DMS114 treated with DMSO at 0.1 percent for 48 hours (cell line): ENCODE results near the gene CALCR.
"Not testable (repeated sequence)": the region's sequence is repeated elsewhere in the genome, so short reads cannot be mapped to it uniquely, and the experiment has no call there.

Experiments used
- DNase-seq: peaks from one replicate; lab custom pipeline; 2025; ENCODE audit not compliant: unreplicated experiment; lab: John Stamatoyannopoulos, UW

The CALCR gene

GRCh38 chr7:93574646-93575554, at the start of gene CALCR:
TSS of gene CALCR (minus strand) at chr7:93574724. CDS start at chr7:93486981, 87,743 bp downstream.
- DNase-seq: no peak

GRCh38 chr7:93623816-93624215, 49.3 kb upstream of the CALCR start:
- DNase-seq: no peak

GRCh38 chr7:93622036-93623033, 47.8 kb upstream of the CALCR start:
- peak; percentile 62 for DNase-seq

DNA sequence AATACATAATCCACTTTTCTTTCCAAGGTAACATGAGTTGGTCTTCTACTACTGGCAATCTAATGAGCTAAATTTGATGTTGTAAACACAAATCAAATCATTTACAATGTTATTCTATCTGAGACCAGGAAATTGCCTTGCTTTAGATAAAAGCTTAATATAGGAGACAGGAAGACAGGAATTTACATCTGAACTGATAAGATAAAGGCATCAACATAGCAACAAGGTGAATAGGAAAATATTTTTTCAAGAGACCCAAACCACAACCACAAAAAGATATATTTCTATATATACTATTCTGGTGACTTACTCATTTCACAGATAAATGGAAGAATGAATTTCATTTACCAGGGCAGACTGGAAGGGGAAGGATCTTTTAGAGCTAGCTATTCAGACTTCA, 46.3 kb upstream of the CALCR start:
- no peak for DNase-seq

DNA sequence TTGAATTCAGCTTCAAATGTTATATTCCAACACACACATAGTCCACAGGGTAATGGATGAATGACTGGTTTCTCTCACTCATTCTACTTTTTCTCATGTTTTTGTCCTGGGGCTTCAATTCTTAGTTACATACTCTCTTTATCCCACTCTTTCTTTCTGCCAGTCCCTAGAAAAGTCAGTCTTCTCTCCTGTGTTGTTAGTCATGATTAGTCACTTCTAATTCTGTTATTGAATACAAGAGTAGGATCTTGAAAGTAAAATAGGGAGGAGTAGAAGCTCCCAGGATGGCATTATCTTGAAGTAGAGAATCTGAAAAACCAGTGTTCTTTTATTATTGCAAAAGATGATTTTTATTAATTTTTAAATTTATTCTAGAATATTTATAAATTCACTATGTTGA, 45.5 kb upstream of the CALCR start:
- DNase-seq: no peak

- DNase-seq: no peak
Measured at GRCh38 chr7:93601363-93601762, 26.8 kb upstream of the CALCR start.

DNA sequence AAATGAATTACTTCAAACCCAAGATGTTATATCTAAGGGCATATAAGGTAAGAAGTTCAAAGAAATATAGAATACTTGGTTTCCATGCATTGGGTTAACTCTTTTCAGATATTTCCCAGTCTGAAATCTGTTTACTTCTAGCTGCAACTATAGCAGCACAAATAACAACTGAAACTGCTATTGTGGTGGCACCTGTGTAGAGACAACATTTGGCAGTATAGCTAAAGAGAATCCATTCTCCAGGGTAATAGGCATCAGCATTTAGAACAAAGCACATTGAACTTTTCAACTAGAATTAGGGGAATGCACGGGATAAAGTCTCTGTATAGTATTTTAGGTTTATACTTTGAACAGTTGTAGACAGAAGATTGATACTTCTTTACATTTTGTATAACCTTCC, 19.7 kb upstream of the CALCR start:
- DNase-seq: no peak

GRCh38 chr7:93592588-93593266, 18.2 kb upstream of the CALCR start:
- no peak for DNase-seq

DNA sequence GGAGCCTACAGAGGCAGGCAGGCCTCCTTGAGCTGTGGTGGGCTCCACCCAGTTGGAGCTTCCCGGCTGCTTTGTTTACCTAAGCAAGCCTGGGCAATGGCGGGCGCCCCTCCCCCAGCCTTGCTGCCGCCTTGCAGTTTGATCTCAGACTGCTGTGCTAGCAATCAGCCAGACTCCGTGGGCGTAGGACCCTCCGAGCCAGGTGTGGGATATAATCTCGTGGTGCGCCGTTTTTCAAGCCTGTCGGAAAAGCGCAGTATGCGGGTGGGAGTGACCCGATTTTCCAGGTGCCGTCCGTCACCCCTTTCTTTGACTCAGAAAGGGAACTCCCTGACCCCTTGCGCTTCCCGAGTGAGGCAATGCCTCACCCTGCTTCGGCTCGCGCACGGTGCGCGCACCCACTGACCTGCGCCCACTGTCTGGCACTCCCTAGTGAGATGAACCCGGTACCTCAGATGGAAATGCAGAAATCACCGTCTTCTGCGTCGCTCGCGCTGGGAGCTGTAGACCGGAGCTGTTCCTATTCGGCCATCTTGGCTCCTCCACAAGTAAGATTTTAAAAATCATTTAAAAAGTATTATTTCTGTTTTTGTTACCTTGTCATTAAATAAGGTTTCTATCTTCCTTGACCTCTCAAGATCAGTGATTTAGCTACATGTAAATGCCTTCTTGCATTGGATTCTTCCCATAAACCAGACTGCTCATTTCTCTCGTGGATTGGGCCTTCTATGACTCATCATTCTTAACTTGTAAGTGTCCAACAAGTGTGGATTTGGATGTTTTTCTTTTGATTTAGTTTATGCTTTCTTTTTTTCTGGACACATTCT, 16.9 kb upstream of the CALCR start:
- DNase-seq: peak; percentile 3

DNA sequence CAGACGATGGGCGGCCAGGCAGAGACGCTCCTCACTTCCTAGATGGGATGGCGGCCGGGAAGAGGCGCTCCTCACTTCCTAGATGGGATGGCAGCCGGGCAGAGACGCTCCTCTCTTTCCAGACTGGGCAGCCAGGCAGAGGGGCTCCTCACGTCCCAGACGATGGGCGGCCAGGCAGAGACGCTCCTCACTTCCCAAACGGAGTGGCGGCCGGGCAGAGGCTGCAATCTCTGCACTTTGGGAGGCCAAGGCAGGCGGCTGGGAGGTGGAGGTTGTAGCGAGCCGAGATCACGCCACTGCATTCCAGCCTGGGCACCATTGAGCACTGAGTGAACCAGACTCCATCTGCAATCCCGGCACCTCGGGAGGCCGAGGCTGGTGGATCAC, 11.9 kb upstream of the CALCR start:
- DNase-seq: not testable (repeated sequence)

- DNase-seq: not testable (repeated sequence)
Measured at GRCh38 chr7:93585694-93586478, 11.4 kb upstream of the CALCR start.

- DNase-seq: no peak
Measured at GRCh38 chr7:93579431-93579830, 4.9 kb upstream of the CALCR start.

GRCh38 chr7:93578762-93579161, 4.2 kb upstream of the CALCR start:
- no peak for DNase-seq

- DNase-seq: peak; percentile 5
Measured at GRCh38 chr7:93575555-93576399, 1.3 kb upstream of the CALCR start.

- DNase-seq: no peak
Measured at GRCh38 chr7:93574269-93574645, 267 bp downstream of the CALCR start.

DNA sequence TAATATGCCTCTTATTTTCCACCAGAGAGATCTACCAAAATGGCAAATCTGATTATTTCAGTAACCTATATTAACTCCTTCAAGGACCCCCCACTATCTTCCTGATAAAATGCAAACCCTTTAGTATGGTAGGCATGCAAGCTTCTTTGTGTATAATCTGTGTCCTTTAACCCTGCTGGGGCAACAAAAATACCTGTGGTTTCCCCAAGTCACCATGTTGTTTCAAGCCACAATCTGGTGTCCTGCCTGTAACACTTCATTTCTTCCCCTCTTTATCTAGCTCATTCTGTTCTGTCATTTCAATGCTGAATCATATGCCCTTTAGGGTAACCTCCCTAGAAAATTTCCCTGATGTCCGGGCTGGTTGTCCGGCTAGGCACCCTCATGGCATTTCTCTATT, 5.3 kb downstream of the CALCR start:
- no peak for DNase-seq

DNA sequence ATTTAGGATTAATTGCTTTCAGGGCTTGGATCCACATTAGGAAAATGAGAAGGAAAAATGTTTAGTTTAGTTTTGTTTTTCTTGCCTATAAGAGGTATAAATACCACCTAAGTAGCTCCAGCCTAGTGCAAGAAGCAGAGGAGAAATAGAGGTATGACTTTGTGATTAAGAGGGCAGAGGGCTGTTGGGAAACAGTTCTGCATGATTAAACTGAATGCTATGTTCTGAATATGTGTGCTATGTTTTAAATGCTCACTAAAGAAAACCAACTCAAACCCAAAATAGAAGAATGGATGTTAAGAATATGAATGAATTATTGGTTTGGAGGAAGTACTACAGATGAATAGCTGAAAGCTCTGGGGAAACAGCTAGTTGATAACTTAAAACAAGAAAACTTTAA, 7.6 kb downstream of the CALCR start:
- no peak for DNase-seq

- DNase-seq: no peak
Measured at GRCh38 chr7:93563584-93563983, 10.9 kb downstream of the CALCR start.

DNA sequence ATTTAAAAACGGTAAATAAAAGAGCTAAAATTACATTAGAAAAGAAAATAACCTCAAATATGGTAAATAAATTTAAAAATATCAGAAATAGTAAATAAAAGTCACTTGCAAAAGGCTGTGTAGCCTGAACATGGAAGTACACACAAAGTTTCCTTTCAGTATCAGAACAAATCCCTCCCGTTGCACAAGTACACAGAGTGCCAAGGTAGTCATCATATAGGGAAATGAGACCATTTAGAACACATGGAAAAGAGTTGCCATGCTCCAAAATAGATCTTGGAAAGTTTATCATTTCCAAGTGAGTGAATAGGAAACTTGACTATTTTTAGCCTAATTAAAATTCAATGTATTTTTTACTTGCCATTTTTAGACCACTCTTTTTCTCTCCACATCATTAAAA, 11.6 kb downstream of the CALCR start:
- no peak for DNase-seq
